Measurements from ENCODE around the gene PGAP1.

The PGAP1 gene

GRCh38 chr2:196876364-196876763, 50.1 kb downstream of the PGAP1 start:
- DNase-seq: no peak

DNA sequence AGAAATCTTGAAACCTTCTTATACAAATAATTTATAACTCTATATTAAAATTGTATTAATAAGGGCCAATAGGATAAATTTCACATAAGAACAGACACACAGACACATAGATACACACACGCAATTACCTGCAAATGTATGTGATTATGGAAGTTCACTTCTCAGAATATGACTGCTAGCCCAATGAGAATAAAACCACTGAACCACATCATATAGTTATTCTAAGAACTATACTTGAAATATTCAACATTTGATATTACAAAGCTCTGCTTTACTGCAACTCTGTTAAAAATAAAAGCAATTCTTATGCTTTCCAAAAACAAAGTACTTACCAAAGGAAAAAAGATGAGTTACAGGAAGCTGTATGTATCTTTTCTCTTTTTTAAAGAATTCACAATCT, 51.1 kb downstream of the PGAP1 start:
- DNase-seq: no peak

GRCh38 chr2:196873511-196873910, 53.0 kb downstream of the PGAP1 start:
- DNase-seq: no peak

GRCh38 chr2:196854629-196855028, 71.9 kb downstream of the PGAP1 start:
- no peak for DNase-seq

- DNase-seq: no peak
Measured at GRCh38 chr2:196853301-196854087, 73.0 kb downstream of the PGAP1 start.

DNA sequence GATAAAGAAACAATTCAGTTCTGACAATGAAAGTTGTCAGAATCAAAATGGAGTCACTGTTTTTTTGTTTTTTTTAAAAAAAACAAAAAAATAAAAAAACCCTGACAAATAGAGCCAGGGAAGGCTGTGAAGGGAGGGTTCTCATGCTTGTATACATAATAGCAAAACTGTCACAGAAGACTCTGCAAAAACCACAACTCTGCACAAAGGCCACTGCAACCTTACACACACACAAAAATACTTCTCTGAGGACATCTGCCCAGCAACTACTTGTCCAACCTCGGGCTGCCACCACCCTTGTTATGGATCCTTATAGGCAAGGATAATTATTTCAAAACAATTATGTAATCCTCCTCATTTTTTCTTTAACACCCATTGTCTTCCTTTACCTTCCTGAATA, 75.4 kb downstream of the PGAP1 start:
- DNase-seq: no peak

DNA sequence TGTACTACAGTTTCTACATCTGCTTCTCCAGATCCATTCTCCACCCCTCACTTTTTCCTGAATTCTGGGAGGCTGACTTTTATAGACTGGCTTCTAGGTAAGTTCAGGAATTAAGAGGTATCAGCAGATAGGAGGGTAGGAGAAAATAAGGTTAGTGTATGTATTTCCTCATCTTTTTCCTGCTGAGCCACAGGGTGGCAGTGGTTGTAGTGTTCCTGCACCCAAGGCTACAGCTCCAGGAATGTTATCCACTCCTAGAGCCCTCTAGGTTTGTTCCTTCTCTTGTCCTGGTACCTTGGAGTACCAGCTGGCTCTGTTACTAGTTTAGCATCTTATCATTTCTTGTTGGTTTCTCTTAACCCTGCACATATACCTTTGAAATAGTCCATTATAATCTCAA, 76.6 kb downstream of the PGAP1 start:
- DNase-seq: peak; percentile 5 to 42

DNA sequence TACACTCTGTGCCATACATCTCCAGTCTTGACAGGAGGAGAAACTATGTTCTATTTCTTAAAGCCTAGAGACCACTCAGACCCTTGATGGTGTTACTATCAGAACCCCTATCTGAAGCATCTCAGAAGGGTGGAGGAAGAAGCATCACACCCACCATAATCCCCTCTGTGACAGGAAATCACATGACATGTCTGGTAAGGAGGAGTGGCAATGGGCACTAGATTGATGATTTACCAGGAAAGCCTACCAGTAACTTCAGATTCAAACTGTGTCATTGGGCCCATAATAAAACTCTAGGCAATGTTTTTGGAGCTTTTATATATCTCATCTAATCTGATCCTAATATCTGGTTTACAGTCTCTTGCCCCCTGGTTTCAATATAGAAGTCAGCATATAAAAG, 80.2 kb downstream of the PGAP1 start:
- DNase-seq: no peak

DNA sequence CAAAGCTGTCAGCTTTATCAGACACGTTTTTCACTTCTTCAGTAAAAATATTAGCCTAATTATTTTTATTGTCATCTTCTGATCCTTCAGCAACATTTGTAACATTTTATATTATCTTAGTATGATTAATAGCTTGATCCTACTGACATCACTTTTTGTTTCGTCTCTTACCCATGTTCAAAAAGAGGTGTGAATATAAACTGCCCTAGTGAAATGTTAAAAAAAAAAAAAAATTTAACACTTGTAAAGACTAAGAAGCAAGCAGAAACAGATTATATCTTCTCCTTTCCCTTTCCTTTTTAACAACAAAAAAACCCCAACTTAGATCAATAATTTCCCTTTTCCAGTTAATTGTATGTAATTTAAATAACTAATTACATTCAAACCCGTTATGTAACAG, 81.1 kb downstream of the PGAP1 start:
- no peak for DNase-seq

DNA sequence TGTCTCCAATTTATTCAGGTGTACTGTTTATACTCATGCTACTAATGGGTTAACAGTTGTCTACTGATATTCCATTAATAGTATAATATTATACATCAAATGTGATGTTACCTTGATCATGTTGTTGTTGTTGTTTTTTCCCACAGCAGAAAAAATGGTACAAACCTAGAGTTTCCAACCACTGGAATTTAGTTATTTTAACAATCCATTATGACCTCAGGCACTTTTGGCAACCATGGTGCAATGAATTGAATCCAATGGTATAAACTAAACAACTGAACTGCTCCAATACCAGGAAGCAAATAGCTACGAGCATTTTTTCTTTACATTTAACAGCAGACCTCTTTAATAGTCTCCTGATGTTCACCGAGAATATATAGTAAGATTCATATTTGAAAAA, 86.3 kb downstream of the PGAP1 start:
- no peak for DNase-seq

GRCh38 chr2:196839574-196839973, 86.9 kb downstream of the PGAP1 start:
- DNase-seq: no peak

GRCh38 chr2:196836440-196836839, 90.1 kb downstream of the PGAP1 start:
- no peak for DNase-seq

- no peak for DNase-seq
Measured at GRCh38 chr2:196830701-196831100, 95.8 kb downstream of the PGAP1 start.

DNA sequence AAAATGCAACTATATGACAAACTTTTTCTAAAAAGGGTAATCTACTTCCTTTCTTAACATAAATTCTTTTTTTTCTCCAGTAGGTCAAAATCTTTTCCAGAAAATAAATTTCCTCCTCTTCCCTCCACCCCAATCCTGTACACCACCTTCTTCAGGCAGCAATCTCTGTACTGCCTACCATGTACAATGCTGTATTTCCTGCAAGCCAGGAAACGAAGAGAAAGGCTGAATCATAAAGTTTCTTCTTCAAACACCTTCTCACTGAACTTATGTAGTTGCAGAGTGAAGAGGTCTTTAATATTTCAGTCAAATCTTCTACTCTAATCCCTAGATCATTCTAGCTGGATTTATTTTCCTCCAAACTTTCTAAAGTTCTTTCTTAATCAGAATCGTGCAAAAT, 99.2 kb downstream of the PGAP1 start:
- DNase-seq: no peak

- peak; percentile 7 to 57 for DNase-seq
Measured at GRCh38 chr2:196823750-196824522, 102.6 kb downstream of the PGAP1 start.

- DNase-seq: no peak
Measured at GRCh38 chr2:196821195-196821594, 105.3 kb downstream of the PGAP1 start.

GRCh38 chr2:196809260-196809659, 117.2 kb downstream of the PGAP1 start, which contains the start of gene C2orf66:
Gene C2orf66, minus strand, starts transcription at chr2:196809355. Its CDS starts 19 bp downstream, at chr2:196809336.
- DNase-seq: no peak

DNA sequence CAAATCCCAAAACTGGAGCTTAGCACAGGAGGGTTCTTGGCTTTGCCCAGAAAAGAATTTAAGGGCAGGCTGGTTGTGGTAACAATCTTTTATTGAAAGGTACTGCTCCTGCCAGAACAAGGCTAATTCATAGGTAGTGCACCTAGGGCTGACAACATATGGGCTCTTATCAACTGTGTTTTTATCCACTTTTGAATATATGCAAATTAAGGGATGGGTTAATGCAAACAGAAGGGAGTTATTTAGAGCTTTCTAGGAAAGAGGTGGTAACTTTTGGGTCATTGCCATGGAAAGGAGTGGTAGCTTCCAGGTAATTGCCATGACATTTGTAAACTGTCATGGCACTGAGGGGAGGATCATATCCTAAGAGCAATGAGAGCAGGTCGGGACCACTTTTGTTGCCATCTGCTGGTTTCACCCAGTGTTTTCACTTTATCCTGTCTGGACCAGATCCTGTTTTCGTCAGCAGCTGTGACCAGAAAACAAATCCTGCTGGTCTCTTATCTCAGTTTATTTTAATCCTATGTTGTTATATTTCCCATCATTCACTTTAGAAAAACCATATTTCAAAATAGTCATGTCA, 118.3 kb downstream of the PGAP1 start:
- DNase-seq: peak in 1 of 2 experiments; percentile 7

DNA sequence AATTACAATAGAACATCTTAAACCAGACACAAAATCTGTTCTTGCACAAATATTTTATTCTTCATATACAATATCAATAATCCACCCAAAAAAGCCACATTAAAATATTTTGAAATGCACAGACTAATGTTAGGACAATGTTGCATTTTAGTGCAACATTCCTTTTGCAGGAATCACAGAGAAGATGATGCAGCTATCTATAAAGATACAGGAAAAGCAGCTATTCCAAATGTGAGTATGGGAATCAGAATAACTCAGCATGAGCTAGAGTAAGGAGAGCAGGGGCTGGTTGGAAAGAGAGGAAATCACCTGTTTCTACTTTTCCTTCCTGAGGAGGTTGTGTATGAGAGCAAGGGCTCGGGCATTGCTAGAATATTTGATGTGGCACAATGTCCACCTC, 122.1 kb downstream of the PGAP1 start:
- no peak for DNase-seq

- no peak for DNase-seq
Measured at GRCh38 chr2:196802401-196802800, 124.1 kb downstream of the PGAP1 start.

- DNase-seq: no peak
Measured at GRCh38 chr2:196801674-196802261, 124.7 kb downstream of the PGAP1 start.

DNA sequence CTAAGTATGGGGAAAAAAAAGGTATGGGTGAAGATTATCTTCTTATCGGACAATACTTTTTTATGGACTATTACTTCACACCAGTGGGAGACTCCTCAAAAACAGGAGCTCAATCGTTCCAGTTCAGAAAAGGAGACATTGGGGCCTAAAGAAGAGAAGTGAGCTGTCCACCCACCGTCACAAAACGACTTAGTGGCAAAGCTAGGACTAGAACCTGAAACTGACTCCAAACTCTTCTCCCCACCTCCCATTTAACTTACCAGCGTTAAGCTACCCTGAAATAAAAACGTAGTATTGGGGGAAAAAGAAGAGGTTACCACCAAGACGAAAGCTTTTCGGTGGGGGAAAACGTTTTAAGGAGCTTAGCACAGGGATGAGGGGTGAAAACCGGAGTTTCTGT, 127.5 kb downstream of the PGAP1 start:
- no peak for DNase-seq

GRCh38 chr2:196792865-196793264, 133.6 kb downstream of the PGAP1 start:
- DNase-seq: no peak
